ENCODE measurements around the gene MRPL22.

- TF ChIP-seq POLR2AphosphoS5 (IDR thresholded peaks at IDR 0.05) (no peak), CTCF (IDR thresholded peaks at IDR 0.05) (no peak)
Observed at GRCh38 chr5:154916874-154917273, 24.0 kb upstream of the MRPL22 start.

Measured in stomach (tissue), 4 donors.